Central memory CD8-positive, alpha-beta T cell (primary cell): ENCODE results near the gene TIAM1.

ENCODE experiments used
- ATAC-seq: fragments of 150-1000 bp; cut with Tn5 transposase; replicated peaks from 2 replicates; pipeline ENCODE4 v1.10.0; 2022; ENCODE audit warnings: mild to moderate bottlenecking, moderate FRiP score, moderate number of reproducible peaks; ENCODE audit not compliant: poor library complexity, severe bottlenecking; ENCODE audit errors: extremely low read depth
- DNase-seq, 2 donors: peaks; one replicate each; pipeline ENCODE4 v3.0.0; 2021; ENCODE audit warnings: low spot score in 2 of 2
- H3K27ac Mint-ChIP-seq: one replicate; pipeline ENCODE4 v1.8.0; 2022; ENCODE audit warnings: low read depth, mild to moderate bottlenecking, moderate library complexity, mixed read lengths
- H3K27me3 Mint-ChIP-seq: one replicate; pipeline ENCODE4 v1.8.0; 2022; ENCODE audit warnings: mixed read lengths
- H3K36me3 Mint-ChIP-seq: one replicate; pipeline ENCODE4 v1.8.0; 2022; ENCODE audit warnings: mild to moderate bottlenecking, moderate library complexity, mixed read lengths; ENCODE audit not compliant: insufficient read depth
- H3K4me1 Mint-ChIP-seq: one replicate; pipeline ENCODE4 v1.8.0; 2022; ENCODE audit warnings: mixed read lengths
- H3K4me3 Mint-ChIP-seq: one replicate; pipeline ENCODE4 v1.8.0; 2022; ENCODE audit warnings: mild to moderate bottlenecking, moderate library complexity, mixed read lengths
- H3K9me3 Mint-ChIP-seq: one replicate; pipeline ENCODE4 v1.8.0; 2022; ENCODE audit warnings: mixed read lengths

TIAM1 gene

GRCh38 chr21:31266241-31266640 lies 77.8 kb downstream of the TIAM1 start:
- H3K9me3 Mint-ChIP-seq: no peaks in the 10 kb centered on the region
- no peak overlapping the region for H3K4me3 Mint-ChIP-seq
- no peak for ATAC-seq
- no peak overlapping the region for H3K27ac Mint-ChIP-seq
- no peak for DNase-seq
- peaks cover 4% of the 10 kb centered on the region for H3K36me3 Mint-ChIP-seq
- H3K27me3 Mint-ChIP-seq: peaks cover 11% of the 10 kb centered on the region
- peaks cover 6% of the 10 kb centered on the region for H3K4me1 Mint-ChIP-seq

- DNase-seq (no peak), ATAC-seq (no peak)
- H3K27me3 Mint-ChIP-seq: peaks cover 11% of the 10 kb centered on the region
- no peak overlapping the region for H3K27ac Mint-ChIP-seq
- no peak overlapping the region for H3K4me3 Mint-ChIP-seq
- peaks cover 4% of the 10 kb centered on the region for H3K36me3 Mint-ChIP-seq
- H3K4me1 Mint-ChIP-seq: peaks cover 6% of the 10 kb centered on the region
- no peaks in the 10 kb centered on the region for H3K9me3 Mint-ChIP-seq
Measured at GRCh38 chr21:31265366-31266013, 78.6 kb downstream of the TIAM1 start.

DNA sequence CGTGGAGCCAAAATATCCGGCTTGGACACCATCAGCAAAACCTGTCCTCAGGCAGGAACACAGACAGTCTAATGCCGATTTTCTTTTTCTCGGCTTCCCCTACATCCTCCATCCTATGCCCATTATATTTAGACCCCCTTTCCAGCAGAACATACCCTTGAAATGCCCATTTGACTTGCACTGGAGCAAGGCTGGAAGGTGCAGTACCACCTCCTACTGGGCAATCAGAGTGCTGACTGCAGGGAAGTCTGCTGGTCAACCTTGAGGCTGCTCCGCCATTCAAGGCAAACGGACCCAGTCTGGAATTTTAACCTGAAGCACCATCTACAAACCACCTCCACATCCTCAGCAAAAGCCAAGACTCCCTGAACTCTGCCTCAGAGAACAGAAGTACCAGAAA lies 79.5 kb downstream of the TIAM1 start:
- Mint-ChIP-seq H3K27ac (no peak overlapping the region), H3K9me3 (no peaks in the 10 kb centered on the region), H3K27me3 (peaks cover 11% of the 10 kb centered on the region), H3K4me1 (peaks cover 6% of the 10 kb centered on the region), H3K36me3 (peaks cover 4% of the 10 kb centered on the region), H3K4me3 (no peak overlapping the region)
- no peak for DNase-seq
- ATAC-seq: no peak

GRCh38 chr21:31262728-31263127 lies 81.3 kb downstream of the TIAM1 start:
- H3K9me3 Mint-ChIP-seq: no peaks in the 10 kb centered on the region
- DNase-seq (no peak), ATAC-seq (no peak)
- no peaks in the 10 kb centered on the region for H3K4me1 Mint-ChIP-seq
- peaks cover 11% of the 10 kb centered on the region for H3K27me3 Mint-ChIP-seq
- no peak overlapping the region for H3K4me3 Mint-ChIP-seq
- H3K36me3 Mint-ChIP-seq: peaks cover 4% of the 10 kb centered on the region
- no peak overlapping the region for H3K27ac Mint-ChIP-seq

DNA sequence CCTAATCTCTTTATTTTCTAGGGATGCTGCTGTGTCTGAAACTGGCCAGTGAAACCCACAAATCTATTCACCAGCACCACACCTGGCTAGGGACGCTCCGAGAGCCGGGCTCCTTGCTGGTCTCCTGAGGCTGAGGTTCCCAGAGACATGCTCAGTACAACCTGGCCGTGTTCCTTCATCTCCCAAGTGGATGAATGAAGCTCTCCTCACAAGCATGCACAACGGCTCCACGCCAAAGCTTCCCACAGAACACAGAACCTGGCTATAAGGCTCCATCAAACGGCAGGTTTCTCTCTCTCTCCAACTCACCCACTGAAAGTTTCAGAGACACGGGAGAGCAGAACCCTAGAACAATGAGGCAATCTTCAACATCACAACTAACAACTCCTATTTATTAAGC lies 82.3 kb downstream of the TIAM1 start:
- Mint-ChIP-seq H3K36me3 (peaks cover 3% of the 10 kb centered on the region), H3K4me1 (no peaks in the 10 kb centered on the region), H3K27ac (no peak overlapping the region), H3K4me3 (no peak overlapping the region), H3K27me3 (peaks cover 11% of the 10 kb centered on the region), H3K9me3 (no peaks in the 10 kb centered on the region)
- DNase-seq (no peak), ATAC-seq (no peak)

DNA sequence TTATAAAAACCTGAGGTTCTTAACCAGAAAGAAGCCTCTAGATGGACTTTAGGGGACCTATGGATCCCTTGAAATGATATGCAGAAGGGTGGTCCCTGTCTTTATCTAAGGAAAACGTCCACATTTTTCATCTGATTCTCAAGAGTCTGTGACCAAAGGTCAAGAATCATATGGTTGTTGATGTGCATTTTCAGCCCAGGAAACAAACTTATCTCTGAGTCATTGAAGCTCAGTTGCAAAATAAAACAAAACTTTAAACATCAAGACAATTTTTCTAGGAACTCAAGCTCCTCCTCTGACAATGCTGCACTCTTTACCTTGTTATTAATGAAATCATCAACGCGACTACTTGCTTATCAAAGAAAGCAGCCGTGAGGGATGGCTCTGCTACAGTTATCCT lies 83.3 kb downstream of the TIAM1 start:
- DNase-seq (no peak), ATAC-seq (no peak)
- peaks cover 2% of the 10 kb centered on the region for H3K36me3 Mint-ChIP-seq
- H3K4me1 Mint-ChIP-seq: no peaks in the 10 kb centered on the region
- H3K27ac Mint-ChIP-seq: no peak overlapping the region
- H3K4me3 Mint-ChIP-seq: no peak overlapping the region
- H3K27me3 Mint-ChIP-seq: peaks cover 7% of the 10 kb centered on the region
- H3K9me3 Mint-ChIP-seq: no peaks in the 10 kb centered on the region

DNA sequence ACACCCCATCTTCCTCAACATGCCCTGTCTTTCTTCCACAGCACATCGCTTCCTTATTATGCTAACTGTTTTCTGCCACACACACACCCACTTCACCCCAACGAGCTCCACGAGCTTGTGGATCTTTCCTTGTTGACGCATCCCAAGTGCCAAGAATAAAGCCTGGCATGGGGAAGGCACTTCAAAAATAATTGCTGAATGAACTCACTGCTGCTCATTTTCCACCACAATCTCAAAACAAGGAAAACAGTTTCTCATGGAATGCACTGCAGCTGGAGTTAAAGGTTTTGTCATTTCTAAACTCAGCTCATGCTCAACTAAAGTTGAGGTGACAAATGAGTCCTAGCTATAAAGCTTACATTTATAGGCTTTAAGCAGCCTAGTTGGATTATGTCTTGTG lies 86.0 kb downstream of the TIAM1 start:
- Mint-ChIP-seq H3K4me3 (no peak overlapping the region), H3K9me3 (no peaks in the 10 kb centered on the region), H3K36me3 (no peaks in the 10 kb centered on the region), H3K27me3 (no peaks in the 10 kb centered on the region), H3K27ac (no peak overlapping the region), H3K4me1 (no peaks in the 10 kb centered on the region)
- ATAC-seq: no peak
- no peak for DNase-seq

DNA sequence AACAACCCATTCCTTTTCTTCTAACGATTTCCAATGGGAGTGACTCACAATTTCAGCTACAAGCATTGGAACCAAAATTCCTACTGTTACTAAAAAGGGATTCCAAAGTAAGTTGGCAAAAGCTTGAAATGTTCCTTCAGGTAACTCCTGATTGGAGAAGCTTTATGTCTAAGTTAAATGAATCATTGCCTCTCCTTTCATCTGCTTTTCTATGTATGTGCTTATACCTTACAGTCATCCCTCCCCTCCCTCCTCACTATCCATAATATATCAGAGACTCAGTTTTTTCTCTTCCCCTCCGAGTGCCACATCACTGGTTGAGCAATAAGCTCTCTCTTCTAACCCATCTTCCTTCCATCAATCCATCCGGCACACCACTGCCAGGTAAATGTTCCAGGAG lies 86.8 kb downstream of the TIAM1 start:
- no peak for ATAC-seq
- Mint-ChIP-seq H3K9me3 (no peaks in the 10 kb centered on the region), H3K27me3 (no peaks in the 10 kb centered on the region), H3K36me3 (no peaks in the 10 kb centered on the region), H3K4me3 (no peak overlapping the region), H3K4me1 (no peaks in the 10 kb centered on the region), H3K27ac (no peak overlapping the region)
- DNase-seq: no peak

GRCh38 chr21:31255896-31256295 lies 88.2 kb downstream of the TIAM1 start:
- ATAC-seq: no peak
- Mint-ChIP-seq H3K27ac (no peak overlapping the region), H3K27me3 (no peaks in the 10 kb centered on the region), H3K4me1 (no peaks in the 10 kb centered on the region), H3K4me3 (no peak overlapping the region), H3K36me3 (no peaks in the 10 kb centered on the region), H3K9me3 (no peaks in the 10 kb centered on the region)
- no peak for DNase-seq

DNA sequence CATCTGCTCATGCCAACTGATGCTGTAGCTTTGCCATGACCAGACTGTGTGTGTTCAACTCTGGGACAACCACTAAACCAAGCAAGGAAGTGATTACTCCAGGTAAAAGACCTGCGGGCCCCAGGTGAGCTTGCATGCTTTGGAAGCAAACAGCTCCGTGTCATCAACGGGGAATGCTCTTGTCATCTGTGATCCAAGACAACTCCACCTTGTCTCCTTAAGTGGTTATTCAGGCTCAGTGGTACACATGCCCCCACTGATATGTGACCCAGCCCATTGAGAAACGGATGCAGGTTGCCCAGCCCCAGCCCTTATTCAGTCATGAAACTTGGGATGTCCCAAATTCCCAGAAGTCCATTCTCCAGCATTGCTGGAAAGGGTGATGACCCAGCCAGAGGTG lies 89.0 kb downstream of the TIAM1 start:
- Mint-ChIP-seq H3K4me3 (no peak overlapping the region), H3K27me3 (no peaks in the 10 kb centered on the region), H3K9me3 (no peaks in the 10 kb centered on the region), H3K36me3 (no peaks in the 10 kb centered on the region), H3K27ac (no peak overlapping the region), H3K4me1 (no peaks in the 10 kb centered on the region)
- no peak for ATAC-seq
- DNase-seq: no peak

- H3K27me3 Mint-ChIP-seq: no peaks in the 10 kb centered on the region
- no peaks in the 10 kb centered on the region for H3K9me3 Mint-ChIP-seq
- H3K4me1 Mint-ChIP-seq: no peaks in the 10 kb centered on the region
- no peak overlapping the region for H3K27ac Mint-ChIP-seq
- no peaks in the 10 kb centered on the region for H3K36me3 Mint-ChIP-seq
- DNase-seq (no peak), ATAC-seq (no peak)
- H3K4me3 Mint-ChIP-seq: no peak overlapping the region
Measured at GRCh38 chr21:31254131-31254530, 89.9 kb downstream of the TIAM1 start.

DNA sequence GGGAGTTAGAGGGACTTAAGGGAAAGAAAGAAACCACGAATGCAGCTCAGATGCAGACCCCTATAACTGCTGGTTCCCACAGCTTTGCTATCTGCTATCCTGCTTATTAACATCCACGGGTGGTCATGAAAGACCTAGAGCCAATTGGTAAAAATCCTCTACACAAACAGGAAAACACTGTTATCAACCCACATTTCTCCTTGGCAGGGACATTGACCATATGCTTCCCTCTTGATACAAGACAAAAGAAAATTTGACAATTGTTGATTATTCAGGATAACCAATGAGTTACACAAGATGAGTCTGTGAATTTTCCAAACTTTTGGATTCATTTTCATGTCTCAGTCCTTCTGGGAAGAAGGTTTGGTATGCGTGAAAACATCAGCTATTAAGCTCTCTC lies 90.4 kb downstream of the TIAM1 start:
- Mint-ChIP-seq H3K4me1 (no peaks in the 10 kb centered on the region), H3K27me3 (no peaks in the 10 kb centered on the region), H3K27ac (no peak overlapping the region), H3K9me3 (no peaks in the 10 kb centered on the region), H3K36me3 (no peaks in the 10 kb centered on the region), H3K4me3 (no peak overlapping the region)
- no peak for DNase-seq
- no peak for ATAC-seq

- DNase-seq: no peak
- Mint-ChIP-seq H3K4me3 (no peak overlapping the region), H3K27me3 (no peaks in the 10 kb centered on the region), H3K36me3 (no peaks in the 10 kb centered on the region), H3K4me1 (no peaks in the 10 kb centered on the region), H3K27ac (no peak overlapping the region), H3K9me3 (no peaks in the 10 kb centered on the region)
- ATAC-seq: no peak
Measured at GRCh38 chr21:31252611-31253010, 91.5 kb downstream of the TIAM1 start.

DNA sequence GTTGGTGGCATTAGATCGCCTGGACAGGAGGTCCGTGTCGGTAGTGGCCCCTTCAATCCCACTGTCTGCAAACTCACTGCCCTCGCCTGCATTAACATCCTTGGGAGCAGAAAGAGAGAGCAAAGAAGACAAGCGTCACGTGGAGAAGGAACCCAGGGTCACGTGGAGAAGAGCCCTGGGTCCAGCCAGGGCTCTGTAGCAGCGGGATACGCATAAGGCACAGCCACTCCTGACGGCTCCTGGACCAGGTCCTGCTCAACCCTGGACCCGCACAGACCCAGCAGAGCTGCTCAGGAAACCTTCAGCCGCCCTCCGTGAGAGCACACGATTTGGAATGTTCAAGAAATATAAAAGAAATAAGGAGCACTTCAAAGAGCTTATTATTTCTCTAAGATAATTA lies 92.0 kb downstream of the TIAM1 start:
- H3K9me3 Mint-ChIP-seq: no peaks in the 10 kb centered on the region
- no peak for ATAC-seq
- no peak overlapping the region for H3K4me3 Mint-ChIP-seq
- no peak for DNase-seq
- no peak overlapping the region for H3K27ac Mint-ChIP-seq
- no peaks in the 10 kb centered on the region for H3K36me3 Mint-ChIP-seq
- no peaks in the 10 kb centered on the region for H3K27me3 Mint-ChIP-seq
- H3K4me1 Mint-ChIP-seq: no peaks in the 10 kb centered on the region
